ENCODE data around the gene MPHOSPH10. TPM values are rescaled to one million over a fixed set of nuclear protein-coding genes. Genes with fewer than 3 reads are reported as not detected.

MPHOSPH10 gene
- total RNA-seq, 3 donors from 2014 or later = 24.8 to 32.1 (median 27.5) TPM

DNA sequence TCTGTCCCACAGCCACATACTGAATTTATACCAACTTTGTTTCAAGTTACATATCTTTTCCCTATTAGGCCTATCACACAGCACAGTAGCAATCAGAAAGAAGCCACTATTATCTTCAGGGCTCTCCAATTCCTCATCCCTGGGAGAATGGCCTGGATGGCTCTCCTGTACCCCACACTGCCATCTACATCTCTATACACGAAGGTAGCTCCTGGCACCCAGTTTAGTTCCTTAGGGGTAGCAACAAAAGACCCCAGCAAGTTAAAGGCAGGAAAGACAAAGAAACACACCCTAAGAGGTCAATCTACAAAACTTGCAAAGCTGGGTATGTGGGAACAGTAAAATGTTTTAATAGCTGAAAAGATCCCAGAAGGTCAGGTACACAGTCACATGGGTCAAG lies 56.5 kb downstream of the MPHOSPH10 start:
- H3K27ac ChIP-seq = no peak overlapping the region
- H3K9me3 ChIP-seq = no peaks in the 10 kb centered on the region
- no peak for TF ChIP-seq POLR2A (IDR thresholded peaks at IDR 0.05)
- no peak for TF ChIP-seq POLR2AphosphoS5 (IDR thresholded peaks at IDR 0.05)
- no peak for TF ChIP-seq CTCF (IDR thresholded peaks at IDR 0.05)
- no peaks in the 10 kb centered on the region for H3K4me1 ChIP-seq
- H3K4me3 ChIP-seq = no peak overlapping the region
- intact Hi-C loops (cut with DNase I; ENCODE audit: low total_unique reads) = no loop called here
- H3K27me3 ChIP-seq = no peaks in the 10 kb centered on the region
- DNase-seq (ENCODE audit: low spot score in 2 of 2) = no peak
- no peaks in the 10 kb centered on the region for H3K36me3 ChIP-seq

- H3K9me3 ChIP-seq = no peaks in the 10 kb centered on the region
- no peaks in the 10 kb centered on the region for H3K36me3 ChIP-seq
- H3K27me3 ChIP-seq = no peaks in the 10 kb centered on the region
- TF ChIP-seq POLR2A (IDR thresholded peaks at IDR 0.05) (no peak), POLR2AphosphoS5 (IDR thresholded peaks at IDR 0.05) (no peak), CTCF (IDR thresholded peaks at IDR 0.05) (no peak)
- intact Hi-C loops (cut with DNase I; ENCODE audit: low total_unique reads) = no loop called here
- DNase-seq (ENCODE audit: low spot score in 2 of 2) = no peak
- no peak overlapping the region for H3K4me3 ChIP-seq
- no peaks in the 10 kb centered on the region for H3K4me1 ChIP-seq
- no peak overlapping the region for H3K27ac ChIP-seq
Observed at GRCh38 chr2:71187589-71187988, 57.2 kb downstream of the MPHOSPH10 start.

GRCh38 chr2:71190656-71191569 lies 60.5 kb downstream of the MPHOSPH10 start:
- no peak for TF ChIP-seq POLR2A (IDR thresholded peaks at IDR 0.05)
- no peak for TF ChIP-seq CTCF (IDR thresholded peaks at IDR 0.05)
- Histone ChIP-seq H3K4me1 (no peaks in the 10 kb centered on the region), H3K9me3 (no peaks in the 10 kb centered on the region), H3K27me3 (no peaks in the 10 kb centered on the region), H3K36me3 (no peaks in the 10 kb centered on the region), H3K27ac (no peak overlapping the region), H3K4me3 (no peak overlapping the region)
- intact Hi-C loops (cut with DNase I; ENCODE audit: low total_unique reads) = no loop called here
- DNase-seq (ENCODE audit: low spot score in 2 of 2) = no peak

DNA sequence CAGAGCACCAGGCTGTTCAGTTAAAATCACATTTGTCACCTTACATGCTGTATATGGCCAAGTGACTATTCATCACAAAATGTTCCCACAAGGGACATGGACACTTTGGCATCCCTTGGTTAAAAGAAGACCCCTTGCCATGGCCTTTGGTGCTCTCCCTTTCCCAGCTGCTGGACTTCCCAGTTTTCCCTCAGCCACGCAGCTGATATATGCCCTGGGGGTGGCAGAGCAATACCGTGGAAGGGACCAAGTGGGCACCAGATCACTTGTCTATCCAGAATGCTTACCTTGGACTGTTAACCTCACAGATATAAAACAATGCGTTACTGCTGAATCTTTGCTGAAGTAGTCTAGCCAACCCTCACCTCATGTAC lies 61.1 kb downstream of the MPHOSPH10 start:
- H3K4me1 ChIP-seq = no peaks in the 10 kb centered on the region
- H3K9me3 ChIP-seq = no peaks in the 10 kb centered on the region
- H3K27ac ChIP-seq = no peak overlapping the region
- TF ChIP-seq POLR2AphosphoS5 (IDR thresholded peaks at IDR 0.05) (no peak), POLR2A (IDR thresholded peaks at IDR 0.05) (no peak), CTCF (IDR thresholded peaks at IDR 0.05) (no peak)
- H3K4me3 ChIP-seq = no peak overlapping the region
- no peaks in the 10 kb centered on the region for H3K27me3 ChIP-seq
- H3K36me3 ChIP-seq = no peaks in the 10 kb centered on the region
- no peak for DNase-seq (ENCODE audit: low spot score in 2 of 2)
- intact Hi-C loops (cut with DNase I; ENCODE audit: low total_unique reads) = no loop called here

Other genes with a start within 250 kb of the MPHOSPH10 start
- gene VAX2, start 230.1 kb upstream of the MPHOSPH10 start, total RNA-seq = 1 to 10 TPM; 1.3 to 5.1 (median 4.6) TPM
- gene ATP6V1B1, start 194.7 kb upstream of the MPHOSPH10 start, total RNA-seq = 10 to 100 TPM in 1 of 3 donors, 1 to 10 TPM in 2; 1.8 to 38.2 (median 4.6) TPM
- gene ANKRD53, start 152.0 kb upstream of the MPHOSPH10 start, total RNA-seq = 1 to 10 TPM; 2.8 to 4.9 (median 3.2) TPM
- 10 to 100 TPM; 39.5 to 48.8 (median 40.0) TPM for gene TEX261, start 135.8 kb upstream of the MPHOSPH10 start, total RNA-seq
- gene NAGK, start 62.0 kb upstream of the MPHOSPH10 start, total RNA-seq = 100 to 1,000 TPM in 1 of 3 donors, 10 to 100 TPM in 2; 71.5 to 115 (median 75.1) TPM
- 10 to 100 TPM; 16.0 to 33.8 (median 27.5) TPM for gene MCEE, start 405 bp upstream of the MPHOSPH10 start, total RNA-seq
- 10 to 100 TPM in 1 of 3 donors, 1 to 10 TPM in 2; 6.9 to 13.0 (median 9.0) TPM for gene PAIP2B, start 96.5 kb downstream of the MPHOSPH10 start, total RNA-seq
- 100 to 1,000 TPM; 203 to 290 (median 266) TPM for gene ZNF638, start 201.1 kb downstream of the MPHOSPH10 start, total RNA-seq

Data from breast epithelium (tissue), 4 donors.